Measurements from ENCODE around the gene NAA38.

NAA38 gene

GRCh38 chr17:7856011-7856810 lies 1.1 kb downstream of the NAA38 start:
- TF ChIP-seq CTCF (IDR thresholded peaks at IDR 0.05; ENCODE audit: low read depth, low read length): no peak
- peak; percentile 12 for DNase-seq (ENCODE audit: low read depth, low spot score)
- H3K4me3 ChIP-seq (ENCODE audit: low read depth, low read length): peak overlapping the region; percentile 70
- in situ Hi-C loops (cut with HindIII; ENCODE audit: low sequenced_read_pairs): no loop called here

- DNase-seq (ENCODE audit: low read depth, low spot score): no peak
- no peak for TF ChIP-seq CTCF (IDR thresholded peaks at IDR 0.05; ENCODE audit: low read depth, low read length)
- H3K4me3 ChIP-seq (ENCODE audit: low read depth, low read length): no peak overlapping the region
- in situ Hi-C loops (cut with HindIII; ENCODE audit: low sequenced_read_pairs): no loop called here
Measured at GRCh38 chr17:7855660-7856010, 1.7 kb downstream of the NAA38 start.

GRCh38 chr17:7854851-7855659 lies 2.3 kb downstream of the NAA38 start, which contains the start of gene TMEM88:
TMEM88 (plus strand) TSS chr17:7855066; CDS start chr17:7855075, 9 bp downstream.
- no peak for DNase-seq (ENCODE audit: low read depth, low spot score)
- in situ Hi-C loops (cut with HindIII; ENCODE audit: low sequenced_read_pairs): no loop called here
- H3K4me3 ChIP-seq (ENCODE audit: low read depth, low read length): no peak within 1 kb of the TSS
- no peak for TF ChIP-seq CTCF (IDR thresholded peaks at IDR 0.05; ENCODE audit: low read depth, low read length)

GRCh38 chr17:7854078-7854777 lies 3.1 kb downstream of the NAA38 start:
- no peak overlapping the region for H3K4me3 ChIP-seq (ENCODE audit: low read depth, low read length)
- TF ChIP-seq CTCF (IDR thresholded peaks at IDR 0.05; ENCODE audit: low read depth, low read length): no peak
- in situ Hi-C loops (cut with HindIII; ENCODE audit: low sequenced_read_pairs): no loop called here
- DNase-seq (ENCODE audit: low read depth, low spot score): no peak

GRCh38 chr17:7853691-7854038 lies 3.7 kb downstream of the NAA38 start:
- no peak for TF ChIP-seq CTCF (IDR thresholded peaks at IDR 0.05; ENCODE audit: low read depth, low read length)
- H3K4me3 ChIP-seq (ENCODE audit: low read depth, low read length): no peak overlapping the region
- no peak for DNase-seq (ENCODE audit: low read depth, low spot score)
- in situ Hi-C loops (cut with HindIII; ENCODE audit: low sequenced_read_pairs): no loop called here

GRCh38 chr17:7852919-7853690 lies 4.3 kb downstream of the NAA38 start:
- no peak for TF ChIP-seq CTCF (IDR thresholded peaks at IDR 0.05; ENCODE audit: low read depth, low read length)

More at GRCh38 chr17:7852919-7853690, 4.3 kb downstream of the NAA38 start:
- DNase-seq (ENCODE audit: low read depth, low spot score): no peak
- no peak overlapping the region for H3K4me3 ChIP-seq (ENCODE audit: low read depth, low read length)
- in situ Hi-C loops (cut with HindIII; ENCODE audit: low sequenced_read_pairs): no loop called here
